T47D (cell line): ENCODE measurements around the gene FIBP.

Experiments used
- DNase-seq, 2 experiments: peaks; one replicate each; pipeline versions ENCODE4 v3.0.0 to v3.0.0-alpha.2; 2011 to 2012; ENCODE audit warnings: low read depth in 1 of 2, low spot score in 1 of 2
- JUND ChIP-seq: IDR thresholded peaks from 2 replicates; pipeline ENCODE4 v1.6.1; 2012; ENCODE audit warnings: low read depth
- in situ Hi-C: cut with HindIII; loops from 2 replicates; pipeline ENCODE4 v1.10.0; 2016; ENCODE audit warnings: low sequenced_read_pairs, low pct_unique_long_range_greater_than_20kb

Gene FIBP

DNA sequence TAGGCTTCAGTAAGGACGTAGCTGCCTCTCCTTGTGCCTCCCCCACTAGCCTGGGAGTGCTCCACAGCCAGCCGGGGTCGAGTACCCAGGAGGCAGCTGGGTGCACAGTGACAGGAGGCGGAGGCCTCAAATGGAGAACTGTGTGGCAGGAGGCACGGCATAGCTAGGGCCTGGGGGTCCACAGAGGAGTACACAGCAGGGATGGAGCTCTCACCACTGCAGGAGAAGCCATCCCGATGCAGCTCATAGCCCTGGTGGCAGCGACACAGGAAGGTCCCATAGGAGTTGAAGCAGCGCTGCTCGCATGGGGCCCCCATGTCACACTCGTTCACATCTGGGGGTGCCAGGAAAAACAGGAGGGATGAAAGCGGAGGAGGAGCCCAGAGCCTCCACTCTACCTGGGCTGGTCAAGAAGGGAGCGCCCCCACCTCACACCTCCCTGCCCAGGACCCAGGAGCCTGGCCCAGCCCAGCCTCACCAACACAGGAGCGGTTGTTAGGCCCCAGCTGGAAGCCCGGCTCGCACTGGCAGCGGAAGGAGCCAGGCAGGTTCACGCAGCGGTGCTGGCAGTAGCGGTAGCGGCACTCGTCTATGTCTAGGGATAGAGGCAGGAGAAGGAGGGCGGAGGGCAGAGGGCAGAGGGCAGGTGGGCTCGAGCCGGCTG, 18.5 kb downstream of the FIBP start:
- no peak for DNase-seq
- in situ Hi-C loops, result no loop called here
- no peak for TF ChIP-seq JUND

DNA sequence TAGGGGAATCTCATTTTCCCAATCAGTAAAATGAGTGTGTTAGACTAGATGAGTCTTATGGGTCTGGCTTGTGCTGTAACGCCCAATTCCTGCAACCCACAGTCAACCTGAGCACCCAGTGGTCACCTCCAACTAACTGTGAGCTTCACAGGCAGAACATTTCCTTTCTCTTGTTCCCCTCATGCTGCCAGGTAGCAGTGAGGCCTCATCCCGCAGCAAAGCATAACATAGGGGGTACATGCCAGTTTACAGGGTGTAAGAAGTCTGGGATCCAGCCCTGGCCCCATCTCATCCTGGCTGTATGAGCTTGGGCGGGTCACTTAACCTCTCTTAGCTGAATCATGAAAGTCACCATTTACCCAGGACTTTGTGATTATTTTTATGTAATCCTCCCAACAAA, 19.4 kb downstream of the FIBP start:
- no peak for DNase-seq
- TF ChIP-seq JUND, result no peak
- in situ Hi-C loops, result no loop called here

DNA sequence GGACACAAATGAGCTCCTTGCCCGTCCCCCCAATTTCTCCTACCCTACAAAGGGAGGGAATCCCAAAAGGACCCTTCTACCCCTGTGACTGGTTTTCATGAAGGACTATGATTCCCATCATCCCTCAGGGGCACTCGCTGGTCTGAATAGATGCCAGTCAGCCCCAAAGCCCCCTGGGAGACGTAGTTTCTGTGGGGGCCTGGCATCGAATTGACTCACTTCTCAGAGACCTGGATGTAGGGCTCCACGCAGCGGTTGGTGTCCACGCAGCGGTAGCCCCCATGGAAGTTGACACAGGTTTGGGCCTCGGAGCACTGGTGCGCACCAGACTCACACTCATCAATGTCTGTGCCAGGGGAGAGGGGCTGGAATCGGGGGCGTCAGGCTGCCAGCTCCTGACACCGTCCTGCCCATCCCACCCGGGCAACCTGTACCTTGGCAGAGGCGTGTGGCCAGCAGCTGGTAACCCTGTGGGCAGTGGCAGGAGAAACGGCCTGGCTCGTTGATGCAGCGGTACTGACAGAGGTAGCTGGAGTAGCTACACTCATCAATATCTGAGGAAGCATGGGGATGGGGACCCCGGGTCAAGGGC, 20.1 kb downstream of the FIBP start:
- no peak for TF ChIP-seq JUND
- in situ Hi-C loops, result no loop called here
- peak in 1 of 2 experiments; percentile 52 for DNase-seq

DNA sequence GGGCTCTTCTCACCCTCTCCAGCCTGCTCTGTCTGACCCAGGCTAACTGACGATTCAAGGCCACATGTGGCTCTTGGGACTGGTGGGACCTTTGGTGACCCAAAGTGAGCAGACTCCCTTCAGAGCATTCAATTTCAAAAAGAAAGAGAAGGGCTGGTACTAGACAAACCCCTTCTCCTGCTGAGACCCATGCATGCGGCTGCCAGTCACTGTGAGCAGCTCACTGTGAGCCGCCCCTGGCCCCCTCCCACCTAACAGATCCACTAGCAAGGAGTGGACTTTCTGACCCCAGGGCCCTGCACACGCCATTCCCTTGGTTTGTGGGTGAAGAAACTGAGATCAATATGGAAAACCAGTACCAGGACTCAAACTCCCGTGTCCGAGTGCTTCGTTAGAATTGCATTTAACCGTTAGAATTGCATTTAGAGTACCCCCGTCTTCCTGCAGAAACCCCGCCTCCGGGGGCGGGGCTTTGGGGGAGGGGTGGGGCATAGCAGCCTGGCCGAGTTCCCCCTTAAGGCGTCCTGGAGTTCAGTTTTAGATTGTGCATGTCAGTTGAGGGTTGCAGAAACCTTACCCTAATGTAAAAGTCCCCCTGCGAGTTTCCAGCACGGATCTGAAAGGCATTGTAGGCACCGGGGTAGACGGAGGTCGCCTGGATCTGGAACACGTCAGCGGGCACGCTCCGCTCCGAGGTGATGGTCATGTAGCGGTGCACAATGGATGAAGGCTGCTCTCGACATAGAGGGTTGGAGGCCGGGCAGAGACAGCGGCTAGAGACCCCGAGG, 20.8 kb downstream of the FIBP start:
- in situ Hi-C loops, result no loop called here
- no peak for DNase-seq
- no peak for TF ChIP-seq JUND

GRCh38 chr11:65866509-65867283, 21.6 kb downstream of the FIBP start:
- DNase-seq, result no peak
- in situ Hi-C loops, result no loop called here
- TF ChIP-seq JUND, result no peak

DNA sequence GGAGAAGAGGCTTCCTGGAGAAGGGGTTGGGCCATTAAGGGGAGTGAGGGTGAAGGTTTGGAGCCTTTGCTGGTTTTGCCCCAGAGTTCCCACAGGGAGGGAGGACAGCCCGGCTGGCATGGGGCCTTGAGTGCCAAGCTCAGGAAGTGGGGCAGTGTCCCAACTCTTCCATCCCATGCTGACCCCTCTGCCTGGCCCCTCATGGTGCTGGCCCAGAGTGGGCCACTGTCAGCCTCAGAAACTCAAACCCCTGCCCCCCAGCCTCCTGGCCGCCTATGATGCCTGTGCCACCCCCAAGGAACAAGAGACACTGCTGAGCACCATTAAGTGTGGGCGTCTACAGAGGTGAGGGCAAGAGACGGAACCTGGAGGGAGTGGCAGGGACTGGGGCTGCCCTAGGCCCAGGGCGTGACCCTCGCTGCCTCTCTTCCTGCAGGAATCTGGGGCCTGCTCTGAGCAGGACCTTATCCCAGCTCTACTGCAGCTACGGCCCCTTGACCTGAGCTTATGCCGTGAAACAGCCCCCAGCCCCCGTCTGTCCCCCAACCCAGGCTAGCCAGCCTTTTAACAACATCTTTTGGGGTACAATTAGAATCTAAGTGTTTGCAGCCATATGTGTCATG, 22.6 kb downstream of the FIBP start:
- in situ Hi-C loops, result no loop called here
- TF ChIP-seq JUND, result no peak
- no peak for DNase-seq

- DNase-seq, result no peak
- TF ChIP-seq JUND, result no peak
- in situ Hi-C loops, result no loop called here
Observed at GRCh38 chr11:65864706-65865471, 23.4 kb downstream of the FIBP start.

- DNase-seq, result no peak
- no peak for TF ChIP-seq JUND
- in situ Hi-C loops, result no loop called here
Observed at GRCh38 chr11:65863889-65864705, 24.2 kb downstream of the FIBP start.

DNA sequence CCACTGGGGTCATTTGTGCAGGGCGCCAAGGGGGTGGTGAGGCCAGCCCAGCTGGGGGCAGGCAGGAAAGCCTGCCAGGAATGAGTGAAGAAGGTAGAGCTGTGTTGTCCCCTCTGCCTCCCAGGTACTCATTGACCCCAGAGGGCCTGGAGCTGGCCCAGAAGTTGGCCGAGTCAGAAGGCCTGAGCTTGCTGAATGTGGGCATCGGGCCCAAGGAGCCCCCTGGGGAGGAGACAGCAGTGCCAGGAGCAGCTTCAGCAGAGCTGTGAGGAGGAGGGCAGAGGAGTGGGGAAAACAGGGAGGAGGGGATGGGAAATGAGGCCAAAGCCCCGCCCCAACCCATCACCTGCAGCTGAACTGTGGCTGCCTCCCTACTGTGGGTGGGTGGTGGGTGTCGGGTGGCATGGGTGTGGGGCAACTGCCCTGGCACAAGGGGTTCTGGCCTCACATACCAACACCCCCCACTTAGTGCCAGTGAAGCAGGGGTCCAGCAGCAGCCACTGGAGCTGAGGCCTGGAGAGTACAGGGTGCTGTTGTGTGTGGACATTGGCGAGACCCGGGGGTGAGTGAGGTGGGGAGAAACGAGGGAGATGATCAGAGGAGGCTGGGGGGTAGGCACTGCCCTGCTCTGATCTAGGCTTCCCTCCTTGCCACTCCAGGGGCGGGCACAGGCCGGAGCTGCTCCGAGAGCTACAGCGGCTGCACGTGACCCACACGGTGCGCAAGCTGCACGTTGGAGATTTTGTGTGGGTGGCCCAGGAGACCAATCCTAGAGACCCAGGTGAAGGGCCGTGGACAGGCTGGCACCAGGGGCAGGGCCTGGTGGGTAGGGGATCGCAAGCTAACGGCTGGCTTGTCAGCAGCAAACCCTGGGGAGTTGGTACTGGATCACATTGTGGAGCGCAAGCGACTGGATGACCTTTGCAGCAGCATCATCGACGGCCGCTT, 25.1 kb downstream of the FIBP start:
- no peak for DNase-seq
- no peak for TF ChIP-seq JUND

GRCh38 chr11:65862191-65862735, 26.0 kb downstream of the FIBP start:
- DNase-seq, result no peak
- in situ Hi-C loops, result no loop called here
- TF ChIP-seq JUND, result no peak

More for the DNA sequence above, 25.1 kb downstream of the FIBP start:
- in situ Hi-C loops, result no loop called here
